ENCODE measurements around the gene OTUD4.
"Not testable (repeated sequence)": the region's sequence is repeated elsewhere in the genome, so short reads cannot be mapped to it uniquely, and the experiment has no call there.

OTUD4 gene
- 137 to 139 reads per million in 2 donors for total RNA-seq

GRCh38 chr4:145180298-145181090 is at the start of gene OTUD4:
Gene OTUD4, minus strand, starts transcription at chr4:145180589. Its CDS starts 616 bp downstream, at chr4:145179973.
- DNase-seq = peak; percentile 88

- DNase-seq = not testable (repeated sequence)
Observed at GRCh38 chr4:145223228-145223627, 42.8 kb upstream of the OTUD4 start.

- DNase-seq = not testable (repeated sequence)
Observed at GRCh38 chr4:145221529-145221928, 41.1 kb upstream of the OTUD4 start.

GRCh38 chr4:145219090-145219489 is 38.7 kb upstream of the OTUD4 start:
- DNase-seq = no peak

- DNase-seq = no peak
Observed at GRCh38 chr4:145218251-145218650, 37.9 kb upstream of the OTUD4 start.

GRCh38 chr4:145217349-145217748 is 37.0 kb upstream of the OTUD4 start:
- no peak for DNase-seq

- DNase-seq = no peak
Observed at GRCh38 chr4:145216535-145216934, 36.1 kb upstream of the OTUD4 start.

- DNase-seq = no peak
Observed at GRCh38 chr4:145213245-145213644, 32.9 kb upstream of the OTUD4 start.

- no peak for DNase-seq
Observed at GRCh38 chr4:145207934-145208333, 27.5 kb upstream of the OTUD4 start.

GRCh38 chr4:145203410-145203809 is 23.0 kb upstream of the OTUD4 start:
- DNase-seq = no peak

- DNase-seq = no peak
Observed at GRCh38 chr4:145200366-145200765, 20.0 kb upstream of the OTUD4 start.

GRCh38 chr4:145199051-145199716 is 18.8 kb upstream of the OTUD4 start:
- DNase-seq = no peak

- DNase-seq = no peak
Observed at GRCh38 chr4:145196747-145197146, 16.4 kb upstream of the OTUD4 start.

GRCh38 chr4:145195167-145195952 is 15.0 kb upstream of the OTUD4 start:
- DNase-seq = no peak

- no peak for DNase-seq
Observed at GRCh38 chr4:145189981-145190380, 9.6 kb upstream of the OTUD4 start.

GRCh38 chr4:145186729-145187128 is 6.3 kb upstream of the OTUD4 start:
- DNase-seq = no peak

- no peak for DNase-seq
Observed at GRCh38 chr4:145183581-145183980, 3.2 kb upstream of the OTUD4 start.

- no peak for DNase-seq
Observed at GRCh38 chr4:145183023-145183422, 2.6 kb upstream of the OTUD4 start.

- no peak for DNase-seq
Observed at GRCh38 chr4:145182222-145182621, 1.8 kb upstream of the OTUD4 start.

- no peak for DNase-seq
Observed at GRCh38 chr4:145181091-145181501, 707 bp upstream of the OTUD4 start.

GRCh38 chr4:145179861-145180297 is 510 bp downstream of the OTUD4 start:
- DNase-seq = not testable (repeated sequence)

GRCh38 chr4:145179281-145179860 is 1.0 kb downstream of the OTUD4 start:
- DNase-seq = peak; percentile 62

- DNase-seq = no peak
Observed at GRCh38 chr4:145178740-145179280, 1.6 kb downstream of the OTUD4 start.

Data from T-helper 9 cell (primary cell).